K562 (cell line): ENCODE data around the gene TREM1. TPM values are rescaled to one million over a fixed set of nuclear protein-coding genes. Genes with fewer than 3 reads are reported as not detected.
A peak's percentile ranks its signal among the peaks of the same experiment; 100 is the strongest.

Experiments used
- ATAC-seq: fragments of 200-7000 bp; cut with Tn5 transposase; 3 replicates; pipeline ENCODE4 v1.9.1; 2020; ENCODE audit warnings: moderate library complexity
- BruUV-seq: library from RNA; stranded (reverse); fragments of 400-500 nt; replicated peaks from 2 replicates; lab custom pipeline; 2021; lab: Mats Ljungman, UMichigan
- CTCF ChIA-PET: fragments of 300-600 bp; formaldehyde crosslinking; extraction: SDS; loops from one replicate; lab custom pipeline; 2021; ENCODE audit warnings: low intra/inter-chr PET ratio; lab: Yijun Ruan, JAX
- POLR2A ChIA-PET: fragments of 300-600, 350-650 bp; sonication (Branson Sonifier 250); formaldehyde crosslinking; extraction: SDS; loops from one replicate; lab custom pipeline; 2021; ENCODE audit warnings: antibody characterized with exemption, inconsistent platforms; lab: Yijun Ruan, JAX
- DNase-seq, 4 experiments: peaks; one replicate each; pipeline versions ENCODE4 v3.0.0 to v3.0.0-alpha.2; 2011 to 2018; ENCODE audit warnings: low spot score in 3 of 4, mixed read lengths in 3 of 4; ENCODE audit errors: extremely low read depth in 1 of 4
- FAIRE-seq: peaks from 2 replicates; lab custom pipeline; 2011; peaks lifted over from hg19 to GRCh38; lab: Jason Lieb, UNC
- H2AFZ ChIP-seq: 2 replicates; pipeline ENCODE4 v1.6.0; 2011; ENCODE audit warnings: low read depth, low read length, control low read depth, inconsistent platforms
- H3K27ac ChIP-seq: fragments of 200-600 bp; 3 replicates; pipeline ENCODE4 v1.8.0; 2011; ENCODE audit warnings: low read depth, mild to moderate bottlenecking, control low read depth, inconsistent platforms, low read length, moderate library complexity, mixed read lengths; ENCODE audit errors: extremely low read depth
- H3K27me3 ChIP-seq, 2 experiments: fragments of 300-600 bp in 1 of 2; 2 replicates in 1 of 2; 3 replicates in 1 of 2; pipeline versions ENCODE4 v1.6.0 to v1.8.0; 2011; ENCODE audit warnings: inconsistent platforms in 2 of 2, low read length in 2 of 2, mild to moderate bottlenecking in 1 of 2, mixed read lengths in 1 of 2, moderate library complexity in 1 of 2; ENCODE audit not compliant: control insufficient read depth in 2 of 2, insufficient read depth in 2 of 2
- H3K36me3 ChIP-seq: fragments of 300-600 bp; 3 replicates; pipeline ENCODE4 v1.8.0; 2011; ENCODE audit warnings: mild to moderate bottlenecking, low read length, inconsistent platforms; ENCODE audit not compliant: control insufficient read depth, insufficient read depth
- H3K4me1 ChIP-seq, 2 experiments: fragments of 200-600 bp in 1 of 2; replicated peaks in 1 of 2; 2 replicates in 1 of 2; 3 replicates in 1 of 2; pipeline versions ENCODE4 v1.5.1 to v1.8.0; 2011; ENCODE audit warnings: inconsistent platforms in 2 of 2, low read length in 2 of 2, mild to moderate bottlenecking in 1 of 2, mixed read lengths in 1 of 2, moderate library complexity in 1 of 2; ENCODE audit not compliant: control insufficient read depth in 2 of 2, insufficient read depth in 2 of 2
- H3K4me2 ChIP-seq: 2 replicates; pipeline ENCODE4 v1.6.1; 2011; ENCODE audit warnings: low read length, control low read depth, inconsistent platforms, mixed read lengths; ENCODE audit not compliant: insufficient read depth
- H3K4me3 ChIP-seq: fragments of 200-600 bp; sonication (generic), shearing (Covaris generic); 2 replicates; pipeline ENCODE4 v1.5.1; 2016; ENCODE audit warnings: control low read depth, inconsistent platforms
- H3K79me2 ChIP-seq: fragments of 200-600 bp; 3 replicates; pipeline ENCODE4 v1.8.0; 2011; ENCODE audit warnings: low read length, inconsistent platforms; ENCODE audit not compliant: control insufficient read depth, insufficient read depth
- H3K9ac ChIP-seq, 2 experiments: 2 replicates each; pipeline versions ENCODE4 v1.6.0 to v1.6.1; 2011; ENCODE audit warnings: low read depth in 2 of 2, low read length in 2 of 2, control low read depth in 1 of 2, inconsistent platforms in 1 of 2, mild to moderate bottlenecking in 1 of 2, mixed read lengths in 1 of 2; ENCODE audit not compliant: insufficient read depth in 1 of 2
- H3K9me1 ChIP-seq: one replicate; pipeline ENCODE4 v1.6.0; 2011; ENCODE audit warnings: inconsistent platforms, mild to moderate bottlenecking, low read length, moderate library complexity; ENCODE audit not compliant: control insufficient read depth, insufficient read depth
- H3K9me3 ChIP-seq: replicated peaks from 2 replicates; pipeline ENCODE4 v1.5.1; 2011; ENCODE audit warnings: low read depth, low read length, inconsistent platforms; ENCODE audit not compliant: control insufficient read depth, insufficient read depth
- H4K20me1 ChIP-seq: replicated peaks from 2 replicates; pipeline ENCODE4 v1.6.1; 2011; ENCODE audit warnings: low read length, inconsistent platforms, mixed read lengths; ENCODE audit not compliant: control insufficient read depth, insufficient read depth
- ATF6 ChIP-seq: sonication (generic); formaldehyde crosslinking; IDR thresholded peaks from 2 replicates; pipeline ENCODE4 v1.4.0; 2020; ENCODE audit warnings: mild to moderate bottlenecking, missing genetic modification reagents
- CHD2 ChIP-seq: IDR thresholded peaks from 2 replicates; pipeline ENCODE4 v1.6.1; 2011; ENCODE audit warnings: low read depth, low read length
- CTCF ChIP-seq, 3 experiments: IDR thresholded peaks in 2 of 3; conservative IDR thresholded peaks in 1 of 3; 2 replicates each; pipeline ENCODE4 v1.5.1; 2011 to 2012; ENCODE audit warnings: low read length in 3 of 3, mild to moderate bottlenecking in 3 of 3, control low read depth in 2 of 3, improper control_type of control experiment in 1 of 3, inconsistent platforms in 1 of 3, low read depth in 1 of 3, mixed read lengths in 1 of 3, moderate library complexity in 1 of 3; ENCODE audit not compliant: insufficient read depth in 2 of 3
- HMGN3 ChIP-seq: IDR thresholded peaks from 2 replicates; pipeline ENCODE4 v1.6.1; 2011; ENCODE audit warnings: borderline replicate concordance, low read depth, mild to moderate bottlenecking, mixed read lengths, low read length; ENCODE audit not compliant: insufficient read length; ENCODE audit errors: extremely low read depth
- HNRNPLL ChIP-seq: fragments of 200-400 bp; formaldehyde crosslinking; IDR thresholded peaks from 2 replicates; pipeline ENCODE4 v1.6.1; 2017; ENCODE audit warnings: low read length, low read depth, mild to moderate bottlenecking; ENCODE audit not compliant: poor library complexity, severe bottlenecking
- KLF1 ChIP-seq: fragments of 450-650 bp; IDR thresholded peaks from 2 replicates; pipeline ENCODE4 v1.6.1; 2016; ENCODE audit warnings: missing genetic modification characterization, missing compliant biosample characterization
- MLLT1 ChIP-seq, 2 experiments: fragments of 450-650 bp; IDR thresholded peaks; 2 replicates each; pipeline ENCODE4 v1.6.1; 2016
- NFRKB ChIP-seq: fragments of 450-650 bp; IDR thresholded peaks from 2 replicates; pipeline ENCODE4 v1.6.1; 2016; ENCODE audit warnings: low read depth
- PHTF2 ChIP-seq: fragments of 250-450 bp; sonication (Bioruptor Pico); IDR thresholded peaks from 2 replicates; pipeline ENCODE4 v1.5.0; 2021; ENCODE audit warnings: mild to moderate bottlenecking
- SNAPC5 ChIP-seq: fragments of 250-450 bp; sonication (Bioruptor Pico); IDR thresholded peaks from 2 replicates; pipeline ENCODE4 v1.8.0; 2021; ENCODE audit warnings: moderate library complexity, mild to moderate bottlenecking, inconsistent platforms
- ZKSCAN1 ChIP-seq: fragments of 150-350 bp; IDR thresholded peaks from 2 replicates; pipeline ENCODE4 v1.6.1; 2016; ENCODE audit warnings: low read depth, low read length
- WGBS: fragments of 100-300 bp; shearing (Covaris generic); methylation state at CpG from one replicate; pipeline ENCODE4 v1.1.6; 2016; ENCODE audit warnings: low coverage, mixed read lengths; ENCODE audit not compliant: insufficient coverage; ENCODE audit errors: missing lambda C conversion rate; 5-methylcytosine and 5-hydroxymethylcytosine counted together
- in situ Hi-C: fragments of 300-500 bp; cut with MboI; formaldehyde crosslinking; loops from 4 replicates; pipeline ENCODE4 v1.15.0; 2018; ENCODE audit warnings: inconsistent platforms, mixed read lengths
- intact Hi-C: fragments of 100-400 bp; cut with micrococcal nuclease; formaldehyde crosslinking; loops from 2 replicates; pipeline ENCODE4 v1.14.2; 2022
- polyA plus RNA-seq, 8 experiments: library from polyadenylated mRNA; depleted of rRNA in 4 of 8; stranded (reverse) in 5 of 8; unstranded in 3 of 8; fragments of >200 nt; fragmentation: Nextera tagmentation in 2 of 8; fragmentation: Illumina TruSeq in 1 of 8; extraction: Ambion mirVana in 2 of 8; extraction: Trizol in 1 of 8; gene quantifications; 2 replicates each; pipeline versions ENCODE4 v1.2.1 to v1.2.3, GENCODE V29; 2011 to 2014; ENCODE audit warnings: inconsistent platforms in 1 of 8, missing spikeins in 1 of 8
- total RNA-seq, 7 experiments: library from RNA; depleted of rRNA in 6 of 7; stranded (reverse); fragments of >200 nt in 6 of 7; fragmentation: Illumina TruSeq in 2 of 7; extraction: Trizol in 2 of 7; gene quantifications; 2 replicates each; pipeline versions ENCODE4 v1.2.1 to v1.2.3, GENCODE V29; 2011 to 2021; ENCODE audit warnings: low replicate concordance in 1 of 7
- TF ChIP-seq, protein P1 (sequence below): sonication (generic); formaldehyde crosslinking; IDR thresholded peaks from 2 replicates; pipeline ENCODE4 v1.8.1; 2022; ENCODE audit warnings: missing genetic modification reagents

The TREM1 gene
- total and polyA plus RNA-seq, 9 of the 15 experiments (the other 6 are each of a cell fraction or from before 2014, with no cell fraction given) = not detected

GRCh38 chr6:41239467-41240159, 46.9 kb downstream of the TREM1 start:
- H4K20me1 ChIP-seq = no peaks in the 10 kb centered on the region
- no peak overlapping the region for H3K4me3 ChIP-seq
- H3K36me3 ChIP-seq = no peaks in the 10 kb centered on the region
- H3K4me2 ChIP-seq = no peak overlapping the region
- H3K27ac ChIP-seq = no peak overlapping the region
- H3K9ac ChIP-seq = no peak overlapping the region
- no peak for FAIRE-seq
- H3K27me3 ChIP-seq = peaks cover 5 to 28% of the 10 kb centered on the region in 2 experiments; a peak in 2 of 5 replicates
- in situ Hi-C loops = no loop called here
- ATAC-seq = peak; percentile 46; the same call in 1 of the 3 replicates
- H3K4me1 ChIP-seq = peaks cover 0 to 3% of the 10 kb centered on the region in 2 experiments; a peak in 1 of 5 replicates
- BruUV-seq = no TSS peak
- TF ChIP-seq NFRKB = no peak
- TF ChIP-seq MLLT1 (IDR thresholded peaks at IDR 0.05) = no peak
- TF ChIP-seq CTCF (IDR thresholded peaks at IDR 0.05 in 2 of 3, conservative IDR thresholded peaks at IDR 0.05 in 1 of 3; ENCODE audit: insufficient read depth in 2 of 3, low read depth in 1 of 3, low read length in 3 of 3) = peak in 1 of 3 experiments; percentile 13; a peak in 1 of 6 replicates
- no peak for TF ChIP-seq CHD2
- no peak for TF ChIP-seq PHTF2 (CRISPR knock-in tag)
- peak; percentile 22 for TF ChIP-seq HMGN3
- TF ChIP-seq ATF6 (CRISPR knock-in tag) = no peak
- no peak for TF ChIP-seq KLF1 (tag)
- TF ChIP-seq SNAPC5 (CRISPR knock-in tag) = no peak
- no peak for TF ChIP-seq HNRNPLL
- TF ChIP-seq, protein P1, sequence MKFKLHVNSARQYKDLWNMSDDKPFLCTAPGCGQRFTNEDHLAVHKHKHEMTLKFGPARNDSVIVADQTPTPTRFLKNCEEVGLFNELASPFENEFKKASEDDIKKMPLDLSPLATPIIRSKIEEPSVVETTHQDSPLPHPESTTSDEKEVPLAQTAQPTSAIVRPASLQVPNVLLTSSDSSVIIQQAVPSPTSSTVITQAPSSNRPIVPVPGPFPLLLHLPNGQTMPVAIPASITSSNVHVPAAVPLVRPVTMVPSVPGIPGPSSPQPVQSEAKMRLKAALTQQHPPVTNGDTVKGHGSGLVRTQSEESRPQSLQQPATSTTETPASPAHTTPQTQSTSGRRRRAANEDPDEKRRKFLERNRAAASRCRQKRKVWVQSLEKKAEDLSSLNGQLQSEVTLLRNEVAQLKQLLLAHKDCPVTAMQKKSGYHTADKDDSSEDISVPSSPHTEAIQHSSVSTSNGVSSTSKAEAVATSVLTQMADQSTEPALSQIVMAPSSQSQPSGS = no peak
- TF ChIP-seq ZKSCAN1 = no peak
- H3K79me2 ChIP-seq = no peaks in the 10 kb centered on the region
- no peaks in the 10 kb centered on the region for H3K9me1 ChIP-seq
- H2AFZ ChIP-seq = no peak overlapping the region
- DNase-seq = no peak
- CTCF ChIA-PET = no interaction called here
- intact Hi-C loops = no loop called here
- H3K9me3 ChIP-seq = no peaks in the 10 kb centered on the region
- WGBS = under 1% methylated on average over 20 of the region's 22 CpGs
- POLR2A ChIA-PET = no interaction called here
